Measurements from ENCODE around the gene MKLN1.
A peak's percentile ranks its signal among the peaks of the same experiment; 100 is the strongest.
"Not testable (repeated sequence)": the region's sequence is repeated elsewhere in the genome, so short reads cannot be mapped to it uniquely, and the experiment has no call there.

The MKLN1 gene

GRCh38 chr7:131320603-131321002, 7.1 kb upstream of the MKLN1 start:
- DNase-seq: no peak

- DNase-seq: no peak
These were observed 6.0 kb upstream of the MKLN1 start for GRCh38 chr7:131321656-131322055.

GRCh38 chr7:131322061-131322460, 5.6 kb upstream of the MKLN1 start:
- DNase-seq: no peak

GRCh38 chr7:131322861-131323260, 4.8 kb upstream of the MKLN1 start:
- DNase-seq: no peak

- DNase-seq: no peak
These were observed 2.4 kb upstream of the MKLN1 start for GRCh38 chr7:131325179-131325840.

- DNase-seq: no peak
These were observed 1.1 kb upstream of the MKLN1 start for GRCh38 chr7:131326576-131326975.

- peak; percentile 36 for DNase-seq
These were observed 539 bp upstream of the MKLN1 start for GRCh38 chr7:131327049-131327625.

GRCh38 chr7:131328377-131329175, 900 bp downstream of the MKLN1 start:
- no peak for DNase-seq

GRCh38 chr7:131329176-131329570, 1.5 kb downstream of the MKLN1 start:
- no peak for DNase-seq

- no peak for DNase-seq
These were observed 2.6 kb downstream of the MKLN1 start for GRCh38 chr7:131330299-131330698.

- no peak for DNase-seq
These were observed 4.1 kb downstream of the MKLN1 start for GRCh38 chr7:131331806-131332205.

- DNase-seq: not testable (repeated sequence)
These were observed 5.1 kb downstream of the MKLN1 start for GRCh38 chr7:131332729-131333128.

- no peak for DNase-seq
These were observed 8.1 kb downstream of the MKLN1 start for GRCh38 chr7:131335639-131336381.

GRCh38 chr7:131336956-131337355, 9.3 kb downstream of the MKLN1 start:
- no peak for DNase-seq

GRCh38 chr7:131338173-131338572, 10.5 kb downstream of the MKLN1 start:
- DNase-seq: no peak

- no peak for DNase-seq
These were observed 11.2 kb downstream of the MKLN1 start for GRCh38 chr7:131338691-131339390.

- no peak for DNase-seq
These were observed 14.0 kb downstream of the MKLN1 start for GRCh38 chr7:131341690-131342089.

GRCh38 chr7:131342864-131343442, 15.3 kb downstream of the MKLN1 start:
- no peak for DNase-seq

- DNase-seq: no peak
These were observed 19.4 kb downstream of the MKLN1 start for GRCh38 chr7:131346885-131347592.

- no peak for DNase-seq
These were observed 24.4 kb downstream of the MKLN1 start for GRCh38 chr7:131352032-131352431.

GRCh38 chr7:131354390-131354789, 26.7 kb downstream of the MKLN1 start:
- DNase-seq: no peak
